GM19324 (cell line): ENCODE results near the gene CCDC66.
"Not testable (repeated sequence)": the region's sequence is repeated elsewhere in the genome, so short reads cannot be mapped to it uniquely, and the experiment has no call there.

Source experiments
- ATAC-seq: cut with Tn5 transposase; IDR thresholded peaks from one replicate; pipeline ENCODE4 v1.9.1; 2021; ENCODE audit warnings: mild to moderate bottlenecking, moderate library complexity; ENCODE audit not compliant: unreplicated experiment, low FRiP score

Gene CCDC66

DNA sequence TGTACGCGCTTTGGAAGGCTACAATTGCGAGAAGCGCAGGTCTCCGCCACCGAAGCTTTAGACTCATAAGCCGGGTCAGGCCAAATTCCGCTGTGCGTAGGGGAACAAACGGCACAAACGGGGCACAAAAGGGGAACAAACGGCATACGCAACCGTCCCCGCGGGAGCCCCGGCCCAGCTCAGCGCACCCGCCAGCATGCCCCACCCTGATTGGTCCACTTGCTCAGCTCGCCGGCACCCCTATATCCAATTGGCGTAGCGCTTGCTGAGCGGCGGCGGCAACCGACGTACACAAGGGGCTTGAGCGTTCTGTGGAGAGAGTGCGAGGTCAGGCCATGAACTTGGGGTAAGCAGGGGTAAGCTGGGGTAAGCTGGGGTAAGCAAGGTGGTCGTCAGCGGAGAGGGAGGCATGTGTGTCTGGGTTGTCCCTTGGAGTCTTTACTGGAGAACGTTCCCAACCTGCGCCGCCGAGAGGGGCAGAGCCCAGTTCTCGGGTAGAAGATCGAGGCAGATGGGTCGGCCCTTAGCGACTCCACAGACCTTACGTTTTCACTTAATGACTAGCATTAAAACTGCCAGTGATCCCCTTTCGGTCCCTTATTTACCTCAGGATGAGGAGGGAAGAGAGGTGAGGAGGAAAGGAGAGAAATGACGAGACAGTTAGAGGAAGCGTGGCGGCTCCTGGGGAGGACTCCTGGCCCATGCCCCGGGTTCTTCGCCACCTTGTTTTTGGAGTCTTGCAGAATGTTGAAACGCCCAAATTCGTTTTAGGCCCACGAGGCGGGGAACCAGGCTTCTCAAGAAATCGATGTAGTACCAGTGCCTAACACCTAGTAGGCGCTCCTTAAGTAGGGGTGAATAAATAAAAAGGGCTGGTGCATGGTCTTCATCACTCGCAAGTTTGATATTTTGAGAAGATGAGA, at the start of gene CCDC66:
Gene CCDC66, plus strand, starts transcription at position 268 of the 923 bp plus-strand sequence. Its CDS starts 68 bp downstream, at position 336.
- ATAC-seq, result peak; percentile 98

DNA sequence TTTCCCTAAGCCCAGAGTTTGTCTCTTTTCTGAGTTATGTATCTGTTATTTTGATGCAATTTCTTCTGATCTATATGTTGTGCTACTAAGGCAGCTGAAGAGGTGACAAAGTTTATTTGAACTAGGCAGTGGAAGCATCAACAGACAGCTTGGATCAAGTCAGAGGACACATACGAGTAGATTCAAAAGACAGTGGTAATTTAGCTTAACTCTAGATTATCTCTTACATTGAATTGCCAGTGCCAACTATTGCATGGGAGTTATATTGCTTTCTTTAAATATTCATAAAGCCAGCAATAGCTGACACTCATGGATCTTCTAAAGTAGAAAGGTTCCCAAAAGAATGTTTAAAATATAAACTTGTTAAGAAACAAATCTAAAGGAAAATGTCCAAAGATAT, 37.3 kb upstream of the CCDC66 start:
- ATAC-seq, result no peak

DNA sequence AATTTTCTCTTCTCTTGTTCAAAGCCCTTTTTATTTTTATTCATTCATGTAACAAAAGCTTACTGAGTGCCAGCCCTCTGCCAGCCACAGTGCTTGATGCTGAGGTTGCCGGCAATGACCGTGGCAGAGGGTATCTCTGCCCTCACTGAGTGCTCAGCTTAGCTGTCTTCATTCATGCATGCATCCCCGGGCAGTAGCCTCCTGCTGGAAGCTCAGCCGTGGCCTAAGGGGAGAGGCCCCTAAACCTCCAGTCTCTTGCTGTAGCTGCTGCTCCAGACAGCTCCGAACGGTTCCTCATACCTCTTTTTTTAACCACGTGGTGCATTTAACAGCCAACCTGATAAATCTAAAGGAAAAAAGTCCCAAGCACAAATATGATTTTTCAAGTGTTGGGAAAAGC, 34.6 kb upstream of the CCDC66 start:
- ATAC-seq, result no peak

DNA sequence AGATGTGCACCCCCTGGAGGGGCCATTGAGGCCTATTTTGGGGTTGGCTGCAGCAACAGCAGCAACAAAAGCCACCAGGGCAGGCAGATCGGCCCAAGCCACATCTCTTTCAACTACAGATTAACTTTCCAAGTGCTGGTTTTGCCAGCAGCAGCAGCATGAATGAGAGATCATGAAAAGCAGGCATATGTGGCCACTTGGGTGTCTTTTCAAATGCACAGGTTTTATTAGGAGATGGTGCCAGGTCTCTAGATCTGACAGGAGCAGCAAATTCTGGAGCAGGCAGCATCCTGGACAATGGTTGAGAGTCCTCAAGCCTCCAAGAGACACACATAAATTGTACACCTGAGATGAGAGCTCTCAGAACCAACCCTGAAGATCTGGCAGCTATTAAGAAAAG, 31.7 kb upstream of the CCDC66 start:
- no peak for ATAC-seq

DNA sequence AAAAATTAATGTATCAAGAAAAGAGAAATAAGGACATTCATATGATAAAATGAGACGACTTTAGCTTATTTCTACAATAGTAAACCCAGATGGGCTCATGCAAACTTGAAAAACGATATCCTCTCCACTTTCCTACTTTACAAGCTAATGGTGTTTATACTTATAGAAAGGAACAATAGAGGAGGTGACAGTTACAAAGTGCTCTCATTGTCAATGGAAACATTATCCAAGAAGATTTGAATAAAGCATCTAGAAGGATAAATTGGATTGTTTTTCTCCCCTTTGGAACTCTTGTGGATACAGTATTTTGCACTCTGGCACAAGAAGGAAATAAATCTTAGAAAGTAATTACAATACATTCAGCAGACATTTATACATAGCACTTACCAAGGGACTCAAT, 20.2 kb upstream of the CCDC66 start:
- ATAC-seq, result no peak

DNA sequence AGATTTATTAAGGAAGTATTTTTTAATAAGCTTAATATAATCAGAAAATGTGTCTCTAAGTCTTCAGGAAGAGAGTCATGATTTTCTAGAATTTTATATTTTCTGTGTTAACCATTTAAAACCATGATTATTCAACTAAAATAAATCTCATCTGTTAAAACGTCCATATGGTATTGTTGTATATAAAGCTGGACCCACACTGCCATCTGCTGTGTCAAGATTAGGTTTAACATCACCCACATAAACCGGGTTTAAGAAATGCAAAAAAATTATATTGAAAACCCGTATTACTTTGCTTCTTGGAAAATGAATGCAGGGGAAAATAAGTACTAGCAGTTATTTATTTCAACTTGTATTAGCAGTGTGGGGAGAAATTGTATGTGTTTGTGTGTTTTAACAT, 9.5 kb upstream of the CCDC66 start:
- no peak for ATAC-seq

DNA sequence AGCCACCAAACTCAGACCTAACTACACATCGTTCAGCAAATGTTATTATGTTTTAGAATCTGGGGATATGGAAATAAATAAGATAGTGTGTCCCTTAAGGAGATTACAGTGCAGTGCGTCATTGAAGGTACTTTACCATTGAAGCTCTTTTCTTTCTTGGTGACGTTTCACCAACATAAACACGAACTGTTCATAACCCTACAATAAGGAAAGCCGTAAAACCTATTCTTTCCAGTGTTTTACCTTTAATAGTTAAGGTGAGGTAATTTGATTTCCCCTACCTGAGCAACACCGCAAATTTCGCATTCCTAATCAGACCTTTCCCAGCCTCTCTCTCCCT, 826 bp downstream of the CCDC66 start:
- ATAC-seq, result peak; percentile 18

DNA sequence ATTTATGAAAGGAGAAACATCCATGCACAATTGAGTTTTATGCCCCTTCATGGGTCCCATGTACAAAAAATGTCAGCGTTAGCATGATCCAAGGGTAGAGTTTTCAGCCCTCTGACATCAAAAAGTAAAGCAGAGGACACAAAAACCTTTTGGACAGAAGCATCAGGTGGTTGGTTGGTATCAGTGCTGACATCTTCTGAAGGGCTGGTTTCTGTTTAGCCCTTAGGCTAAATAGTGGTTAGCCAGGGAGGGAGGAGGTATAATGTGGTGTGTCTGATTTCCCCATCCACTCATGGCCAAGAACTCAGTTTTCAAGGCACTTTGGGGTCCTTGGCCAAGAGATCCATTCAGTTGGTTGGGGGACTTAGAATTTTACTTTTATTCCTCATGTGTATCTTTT, 16.5 kb downstream of the CCDC66 start:
- no peak for ATAC-seq

DNA sequence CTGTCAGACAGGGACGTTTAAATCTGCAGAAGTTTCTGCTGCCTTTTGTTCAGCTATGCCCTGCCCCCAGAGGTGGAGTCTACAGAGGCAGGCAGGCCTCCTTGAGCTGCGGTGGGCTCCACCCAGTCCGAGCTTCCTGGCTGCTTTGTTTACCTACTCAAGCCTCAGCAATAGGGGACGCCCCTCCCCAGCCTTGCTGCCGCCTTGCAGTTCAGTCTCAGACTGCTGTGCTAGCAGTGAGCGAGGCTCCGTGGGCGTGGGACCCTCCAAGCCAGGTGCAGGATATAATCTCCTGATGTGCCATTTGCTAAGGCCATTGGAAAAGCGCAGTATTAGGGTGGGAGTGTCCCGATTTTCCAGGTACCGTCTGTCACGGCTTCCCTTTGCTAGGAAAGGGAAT, 25.0 kb downstream of the CCDC66 start:
- not testable (repeated sequence) for ATAC-seq

DNA sequence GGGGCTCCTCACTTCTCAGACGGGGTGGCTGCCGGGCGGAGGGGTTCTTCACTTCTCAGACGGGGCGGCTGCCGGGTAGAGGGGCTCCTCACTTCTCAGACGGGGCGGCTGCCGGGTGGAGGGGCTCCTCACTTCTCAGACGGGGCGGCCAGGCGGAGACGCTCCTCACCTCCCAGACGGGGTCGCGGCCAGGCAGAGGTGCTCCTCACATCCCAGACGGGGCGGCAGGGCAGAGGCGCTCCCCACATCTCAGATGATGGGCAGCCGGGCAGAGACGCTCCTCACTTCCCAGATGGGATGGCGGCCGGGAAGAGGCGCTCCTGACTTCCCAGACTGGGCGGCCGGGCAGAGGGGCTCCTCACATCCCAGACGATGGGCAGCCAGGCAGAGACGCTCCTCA, 27.3 kb downstream of the CCDC66 start:
- ATAC-seq, result not testable (repeated sequence)

DNA sequence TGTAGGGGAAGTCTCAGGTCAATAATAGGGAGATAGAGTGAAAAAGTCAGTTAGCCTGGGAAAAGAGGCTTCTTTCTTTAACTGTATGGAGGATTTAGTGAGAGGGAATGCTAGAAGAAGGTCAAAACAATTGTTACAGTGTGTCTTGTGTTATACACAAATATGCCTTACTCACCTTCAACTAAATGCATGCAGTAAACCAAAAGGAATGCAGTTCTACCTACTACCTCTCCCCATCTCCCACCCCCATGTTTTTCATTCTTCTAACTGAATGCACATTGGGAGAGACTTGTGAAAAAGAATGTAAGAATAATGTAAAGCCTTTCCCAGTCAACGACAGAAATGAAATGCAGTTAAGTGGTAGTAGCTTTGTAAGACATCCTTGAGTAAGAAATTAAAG, 33.8 kb downstream of the CCDC66 start:
- ATAC-seq, result no peak

DNA sequence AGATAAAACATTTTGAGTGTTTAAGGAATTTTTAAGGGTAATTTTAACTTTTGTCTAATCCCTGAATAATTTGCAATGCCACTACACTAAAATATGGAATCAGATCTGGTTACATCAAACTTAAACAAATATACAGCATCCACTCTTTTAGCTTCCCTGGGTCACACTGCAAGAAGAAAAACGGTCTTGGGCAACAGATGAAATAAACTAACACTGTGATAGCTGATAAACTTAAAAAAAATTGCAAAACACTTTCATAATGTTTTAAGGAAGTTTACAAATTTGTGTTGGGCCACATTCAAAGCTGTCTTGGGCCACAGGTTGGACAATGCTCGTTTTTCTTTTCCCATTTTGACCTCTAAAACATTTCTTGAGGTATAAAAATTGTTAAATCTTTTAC, 34.3 kb downstream of the CCDC66 start:
- ATAC-seq, result no peak

DNA sequence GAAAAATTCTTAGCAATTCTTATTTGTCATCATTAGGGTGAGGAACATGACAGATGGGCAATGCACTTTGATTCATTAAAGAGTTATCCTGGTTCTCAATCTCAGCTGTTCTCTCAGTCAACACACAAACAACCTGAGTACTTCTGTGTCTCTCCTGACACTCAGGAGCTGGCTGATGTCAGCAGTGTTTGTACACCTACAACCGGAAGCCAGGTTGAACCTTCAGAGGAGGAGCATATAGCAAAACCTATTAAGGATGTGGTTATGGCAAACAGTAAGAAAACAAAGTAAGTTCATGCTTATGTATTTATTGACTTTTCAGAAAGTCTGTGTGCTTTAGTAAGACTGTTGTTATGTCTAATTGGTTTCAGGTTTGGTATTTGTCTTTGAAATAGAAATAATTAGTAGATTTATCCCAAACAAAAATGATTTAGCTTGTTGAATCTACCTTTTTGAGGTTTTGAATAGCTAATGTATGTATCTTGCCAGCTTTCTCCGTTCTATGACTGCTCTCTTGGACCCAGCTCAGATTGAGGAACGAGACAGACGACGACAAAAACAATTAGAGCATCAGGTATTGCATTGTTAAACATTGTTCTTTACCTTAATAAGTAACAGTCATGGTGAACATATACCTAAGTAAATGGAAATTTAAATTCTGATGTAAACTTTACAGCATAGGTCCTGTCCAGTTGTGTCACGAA, 36.6 kb downstream of the CCDC66 start:
- ATAC-seq, result no peak

DNA sequence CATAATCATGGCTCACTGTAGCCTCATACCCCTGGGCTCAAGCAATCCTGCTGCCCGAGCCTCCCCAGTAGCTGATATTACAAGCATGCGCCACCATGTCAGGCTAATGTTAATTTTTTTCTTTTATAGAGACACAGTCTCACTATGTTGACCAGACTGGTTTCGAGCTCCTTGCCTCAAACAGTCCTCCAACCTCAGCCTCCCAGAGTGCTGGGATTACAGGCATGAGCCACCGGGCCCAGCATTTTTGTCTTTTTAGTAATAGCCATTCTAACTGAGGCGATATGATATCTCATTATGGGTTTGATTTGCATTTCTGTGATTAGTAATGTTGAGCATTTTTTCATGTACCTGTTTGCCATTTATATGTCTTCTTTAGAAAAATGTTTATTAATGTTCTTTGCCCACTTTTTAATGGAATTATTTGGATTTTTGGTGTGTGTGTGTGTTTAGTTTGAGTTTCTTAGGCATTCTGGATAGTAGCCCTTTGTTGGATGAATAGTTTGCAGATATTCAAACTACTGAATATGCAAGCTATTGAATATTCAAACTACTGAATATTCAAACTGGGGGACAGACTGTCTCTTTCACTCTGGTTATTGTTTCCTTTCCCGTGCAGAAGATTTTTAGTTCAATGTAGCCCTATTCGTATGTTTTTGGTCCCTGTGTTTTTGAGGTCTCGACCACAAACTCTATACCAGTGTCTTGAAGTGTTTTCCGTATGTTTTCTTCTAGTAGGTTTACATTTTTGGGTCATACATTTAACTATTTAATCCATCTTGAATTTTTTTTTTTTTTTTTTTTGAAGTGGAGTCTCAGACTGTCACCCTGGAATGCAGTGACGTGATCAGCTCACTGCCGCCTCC, 39.2 kb downstream of the CCDC66 start:
- no peak for ATAC-seq

DNA sequence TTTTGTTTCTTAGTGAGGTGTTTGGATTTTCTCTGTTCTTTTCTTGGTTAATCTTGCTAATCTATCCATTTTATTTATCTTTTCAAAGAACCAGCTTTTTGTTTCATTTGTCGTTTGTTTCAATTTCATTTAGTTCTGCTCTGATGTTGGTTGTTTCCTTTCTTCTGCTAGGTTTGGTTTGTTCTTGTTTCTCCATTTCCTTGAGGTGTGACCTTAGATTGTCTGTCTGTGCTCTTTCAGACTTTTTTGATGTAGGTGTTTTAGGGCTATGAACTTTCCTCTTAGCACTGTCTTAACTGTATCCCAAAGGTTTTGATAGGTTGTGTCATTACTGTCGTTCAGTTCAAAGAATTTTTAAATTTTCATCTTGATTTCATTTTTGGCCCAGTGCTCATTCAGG, 51.5 kb downstream of the CCDC66 start:
- ATAC-seq, result not testable (repeated sequence)

DNA sequence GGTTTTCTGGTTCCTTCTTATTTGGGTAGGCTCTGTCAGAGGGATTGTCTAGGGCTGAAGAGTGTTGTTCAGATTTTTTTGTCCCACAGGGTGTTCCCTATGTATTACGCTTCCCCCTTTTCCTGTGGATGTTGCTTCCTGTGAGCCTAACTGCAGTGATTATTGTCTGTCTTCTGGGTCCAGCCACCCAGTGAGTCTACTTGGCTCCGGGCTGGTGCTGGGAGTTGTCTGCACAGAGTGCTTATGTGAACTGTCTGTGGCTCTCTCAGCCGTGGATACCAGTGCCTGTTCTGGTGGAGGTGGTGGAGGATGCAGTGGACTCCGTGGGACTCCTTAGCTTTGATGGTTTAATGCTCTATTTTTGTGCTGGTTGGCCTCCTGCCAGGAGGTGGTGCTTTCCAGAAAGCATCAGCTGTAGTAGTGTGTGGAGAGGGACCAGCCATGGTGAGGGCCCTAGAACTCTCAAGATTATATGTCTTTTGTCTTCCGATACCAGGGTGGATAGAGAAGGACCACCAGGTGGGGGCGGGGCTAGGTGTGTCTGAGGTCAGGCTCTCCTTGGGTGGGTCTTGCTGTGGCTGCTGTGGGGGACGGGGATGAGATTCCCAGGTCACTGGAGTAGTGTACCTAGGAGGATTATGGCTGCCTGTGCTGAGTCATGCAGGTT, 53.8 kb downstream of the CCDC66 start:
- no peak for ATAC-seq

DNA sequence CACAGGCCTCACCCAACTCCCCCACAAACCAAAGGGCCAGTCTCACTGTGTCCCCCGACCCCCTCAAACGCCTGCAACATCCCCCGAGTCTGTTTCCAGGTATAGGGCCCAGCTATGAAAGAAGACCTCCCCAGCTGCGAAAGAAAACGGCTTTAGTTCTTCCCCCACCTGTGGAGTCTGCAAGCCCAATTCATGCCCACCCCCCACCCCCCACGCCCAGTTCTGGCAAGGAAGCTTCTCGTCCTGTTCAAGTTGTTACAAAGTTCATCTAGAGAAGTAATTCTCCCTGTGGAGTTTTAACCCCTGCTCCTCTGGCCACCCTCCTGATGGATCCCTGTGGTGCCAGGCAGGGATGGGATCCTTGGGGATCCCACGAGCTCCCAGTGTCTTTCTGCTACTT, 54.4 kb downstream of the CCDC66 start:
- ATAC-seq, result no peak

DNA sequence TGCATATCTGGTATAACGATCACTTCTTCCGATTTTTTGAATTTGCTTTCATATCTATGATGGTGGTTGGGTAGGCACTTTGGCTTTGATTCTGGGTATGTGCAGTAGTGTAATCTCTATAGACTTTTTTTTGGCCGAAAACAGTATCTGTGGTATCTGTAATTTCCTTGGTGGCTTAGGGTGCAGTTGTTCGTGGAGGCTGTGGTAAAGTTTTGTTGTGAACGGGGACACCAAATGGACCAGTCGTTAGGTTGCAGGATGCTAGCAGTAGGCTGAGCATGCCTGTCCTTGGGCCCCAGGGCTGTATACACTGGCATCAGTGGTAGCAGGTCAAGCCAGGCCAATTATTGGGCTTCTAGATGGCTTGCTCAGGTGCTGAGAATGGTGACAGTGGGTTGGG, 55.2 kb downstream of the CCDC66 start:
- no peak for ATAC-seq

DNA sequence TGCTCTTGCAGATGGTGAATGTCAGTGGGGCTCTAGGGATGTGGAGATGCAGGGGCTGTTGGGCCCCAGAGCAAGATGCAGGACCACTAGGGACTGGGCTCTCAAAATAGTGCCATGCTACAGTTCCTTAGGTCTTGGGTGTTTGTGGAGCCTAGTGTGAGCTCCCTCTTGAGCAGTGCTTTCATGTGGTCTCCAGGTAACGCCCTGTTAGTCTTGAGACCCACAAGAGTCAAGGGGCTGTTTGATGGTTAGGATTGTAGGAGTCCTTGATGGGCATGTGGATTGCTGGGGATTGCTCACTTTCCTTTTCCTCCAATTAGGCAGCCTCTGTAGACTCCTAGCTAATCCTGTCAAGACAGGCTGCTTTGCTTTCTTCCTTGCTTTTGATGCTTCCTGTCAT, 56.0 kb downstream of the CCDC66 start:
- no peak for ATAC-seq

DNA sequence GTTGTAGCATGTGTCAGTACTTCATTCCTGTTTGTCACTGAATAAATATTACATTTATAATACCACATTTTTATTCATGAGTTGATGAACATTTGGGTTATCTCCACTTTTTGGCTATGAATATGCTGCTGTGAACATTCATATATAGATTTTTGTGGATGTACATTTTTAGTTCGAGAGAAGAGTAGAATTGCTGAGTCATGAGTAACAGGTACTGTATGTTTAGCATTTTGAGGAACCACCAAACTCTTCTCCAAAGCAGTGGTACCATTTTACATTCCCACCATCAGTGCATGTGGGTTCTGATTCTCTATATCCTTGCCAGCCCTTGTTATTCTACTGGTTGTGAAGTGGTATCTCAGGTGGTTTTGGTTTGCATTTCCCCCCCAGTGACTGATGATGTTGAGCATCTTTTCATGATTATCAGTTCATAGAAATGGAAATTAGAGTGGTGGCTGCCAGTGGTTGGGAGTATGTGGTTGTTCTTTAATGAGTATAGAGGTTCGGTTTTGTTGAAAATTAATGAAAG, 59.6 kb downstream of the CCDC66 start:
- no peak for ATAC-seq
